Activated naive CD4-positive, alpha-beta T cell treated with anti-CD3 and anti-CD28 coated beads for 36 hours (primary cell): ENCODE results near the gene DPM2. TPM values are rescaled to one million over a fixed set of nuclear protein-coding genes. Genes with fewer than 3 reads are reported as not detected.
A peak's percentile ranks its signal among the peaks of the same experiment; 100 is the strongest.

Source experiments
- CTCF ChIA-PET: fragments of 350-600 bp; sonication (Branson Sonifier 250); formaldehyde crosslinking; loops from one replicate; lab custom pipeline; 2021; ENCODE audit warnings: antibody characterized with exemption; lab: Charles Lee
- DNase-seq: peaks from one replicate; pipeline ENCODE4 v3.0.0-alpha.2; 2020
- H3K27ac Mint-ChIP-seq: one replicate; pipeline ENCODE4 v1.8.0; 2021; ENCODE audit warnings: mild to moderate bottlenecking, mixed read lengths
- H3K27me3 Mint-ChIP-seq: one replicate; pipeline ENCODE4 v1.8.0; 2021; ENCODE audit warnings: low read depth, mixed read lengths
- H3K36me3 Mint-ChIP-seq: one replicate; pipeline ENCODE4 v1.8.0; 2021; ENCODE audit warnings: low read depth, mixed read lengths
- H3K4me1 Mint-ChIP-seq: one replicate; pipeline ENCODE4 v1.8.0; 2021; ENCODE audit warnings: low read depth, mixed read lengths
- H3K4me3 Mint-ChIP-seq: one replicate; pipeline ENCODE4 v1.8.0; 2021; ENCODE audit warnings: mild to moderate bottlenecking, moderate library complexity, mixed read lengths
- H3K9me3 Mint-ChIP-seq: one replicate; pipeline ENCODE4 v1.8.0; 2021; ENCODE audit warnings: mixed read lengths
- intact Hi-C: fragments of 100-400 bp; cut with micrococcal nuclease; formaldehyde crosslinking; loops from one replicate; pipeline ENCODE4 v1.15.1; 2023
- total RNA-seq, 2 experiments: library from RNA; stranded (reverse); gene quantifications; one replicate each; pipeline ENCODE4 v1.2.3, GENCODE V29; 2021

The DPM2 gene
- total RNA-seq, 2 experiments from 2014 or later: 41.6 to 43.4 TPM

DNA sequence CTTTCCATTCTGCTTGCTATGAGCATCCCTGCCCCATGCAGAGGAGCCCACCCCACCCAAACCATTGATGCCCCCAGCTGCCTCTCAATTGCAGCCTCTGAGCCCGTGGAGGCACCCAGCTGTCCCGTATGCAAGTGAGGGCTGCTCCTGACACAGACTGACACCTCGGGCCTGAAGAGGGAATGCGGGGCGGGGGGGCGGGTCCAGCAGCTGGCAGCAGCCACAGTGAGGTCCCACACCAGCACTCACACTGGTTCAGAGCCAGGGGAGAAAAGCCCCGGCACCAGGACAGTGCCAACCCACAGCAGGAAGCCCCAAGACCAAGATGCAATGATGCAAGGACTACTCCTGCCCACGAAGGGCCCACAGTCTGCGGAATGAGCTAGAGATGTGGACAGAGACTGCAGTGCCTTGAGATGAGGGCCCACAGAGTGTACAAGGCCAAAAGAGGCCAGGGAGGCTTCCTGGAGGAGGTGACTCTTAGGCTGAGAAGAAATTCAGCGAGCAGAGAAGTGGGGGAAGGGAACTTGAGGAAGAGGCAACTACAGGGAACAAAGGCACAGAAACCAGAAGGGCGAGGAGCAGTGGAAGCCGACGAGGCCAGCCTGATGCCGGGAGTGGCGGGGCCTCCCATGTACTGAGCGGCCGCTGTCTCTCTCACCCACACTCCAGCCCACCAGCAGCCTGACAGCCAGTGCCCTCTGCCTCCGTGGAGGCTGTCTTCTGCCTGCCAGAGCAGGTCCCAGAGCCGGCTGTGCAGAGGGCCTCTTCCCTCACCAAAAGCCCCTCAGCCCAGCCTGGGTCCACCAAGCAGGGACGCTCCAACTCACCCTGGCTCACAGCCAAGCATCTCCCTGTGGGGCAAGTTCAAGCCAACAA, 33.9 kb upstream of the DPM2 start:
- CTCF ChIA-PET: interaction anchor here (1.1 to 15.2 kb wide), 6 partner anchors 14 to 62 kb away, joined by 3 to 142 read pairs (median 8); no protein-coding TSS in a partner anchor
- DNase-seq: peak; percentile 48
- H3K4me3 Mint-ChIP-seq: peak overlapping the region; percentile 94
- no peaks in the 10 kb centered on the region for H3K9me3 Mint-ChIP-seq
- H3K36me3 Mint-ChIP-seq: peaks cover 22% of the 10 kb centered on the region
- intact Hi-C loops: loop anchor here (2.0 kb wide), 2 partner anchors 35 to 305 kb away; partner anchors contain the start of genes GOLGA2 and SWI5
- H3K27ac Mint-ChIP-seq: peak overlapping the region; percentile 99
- peaks cover 96% of the 10 kb centered on the region for H3K4me1 Mint-ChIP-seq
- H3K27me3 Mint-ChIP-seq: no peaks in the 10 kb centered on the region

DNA sequence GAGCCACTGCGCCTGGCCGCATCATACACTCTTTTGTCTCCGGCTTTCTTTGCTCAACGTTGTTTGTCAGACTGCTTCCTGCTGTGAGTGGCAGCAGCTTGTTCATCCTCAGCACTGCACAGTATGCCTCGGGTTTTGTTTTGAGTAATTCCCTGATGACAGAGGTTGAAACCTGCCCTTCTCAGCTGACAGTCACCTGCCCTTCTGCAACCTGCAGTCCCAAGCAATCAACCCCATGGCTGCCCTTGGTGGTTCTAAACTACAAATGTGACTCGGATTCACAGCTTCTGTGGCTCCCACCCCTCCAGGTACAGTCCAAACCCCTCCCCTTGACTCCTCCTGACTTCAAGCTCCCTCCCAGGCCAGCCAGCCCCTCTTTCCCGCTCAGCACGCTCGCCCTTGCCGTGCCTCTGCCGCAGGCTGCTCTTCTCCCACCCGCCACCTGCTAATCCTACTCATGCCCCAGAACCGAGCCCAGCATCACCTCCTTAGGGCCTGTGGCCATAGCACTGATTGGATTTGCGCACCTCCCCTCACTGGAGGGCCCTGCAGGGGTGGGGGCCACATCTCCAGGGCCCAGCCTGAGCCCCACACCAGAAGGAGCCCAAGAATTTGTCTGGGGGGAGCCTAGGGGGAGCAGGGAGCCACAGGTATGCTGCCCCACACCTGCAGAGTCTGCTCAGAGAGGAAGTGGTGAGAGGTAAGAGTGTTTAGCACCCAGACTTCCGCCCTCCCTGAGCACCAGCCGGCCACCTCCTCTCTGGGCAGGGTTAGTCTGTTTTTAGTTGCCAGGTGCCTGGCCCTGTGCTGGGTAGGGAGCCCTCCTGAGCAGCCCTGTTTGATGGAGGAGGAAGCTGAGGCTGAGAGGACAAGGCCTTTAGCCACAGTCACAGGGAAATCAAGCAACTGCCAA, 33.0 kb upstream of the DPM2 start:
- peak overlapping the region; percentile 72 for H3K4me3 Mint-ChIP-seq
- no peaks in the 10 kb centered on the region for H3K9me3 Mint-ChIP-seq
- H3K27ac Mint-ChIP-seq: peak overlapping the region; percentile 99
- peak; percentile 93 for DNase-seq
- CTCF ChIA-PET: interaction anchor here (1.0 to 15.2 kb wide), 8 partner anchors 9 to 63 kb away, joined by 3 to 142 read pairs (median 6); no protein-coding TSS in a partner anchor
- intact Hi-C loops: loop anchor here (1.0 to 2.0 kb wide), 7 partner anchors 11 to 306 kb away; partner anchors contain the start of genes GOLGA2 and SWI5
- peaks cover 96% of the 10 kb centered on the region for H3K4me1 Mint-ChIP-seq
- no peaks in the 10 kb centered on the region for H3K27me3 Mint-ChIP-seq
- peaks cover 16% of the 10 kb centered on the region for H3K36me3 Mint-ChIP-seq

DNA sequence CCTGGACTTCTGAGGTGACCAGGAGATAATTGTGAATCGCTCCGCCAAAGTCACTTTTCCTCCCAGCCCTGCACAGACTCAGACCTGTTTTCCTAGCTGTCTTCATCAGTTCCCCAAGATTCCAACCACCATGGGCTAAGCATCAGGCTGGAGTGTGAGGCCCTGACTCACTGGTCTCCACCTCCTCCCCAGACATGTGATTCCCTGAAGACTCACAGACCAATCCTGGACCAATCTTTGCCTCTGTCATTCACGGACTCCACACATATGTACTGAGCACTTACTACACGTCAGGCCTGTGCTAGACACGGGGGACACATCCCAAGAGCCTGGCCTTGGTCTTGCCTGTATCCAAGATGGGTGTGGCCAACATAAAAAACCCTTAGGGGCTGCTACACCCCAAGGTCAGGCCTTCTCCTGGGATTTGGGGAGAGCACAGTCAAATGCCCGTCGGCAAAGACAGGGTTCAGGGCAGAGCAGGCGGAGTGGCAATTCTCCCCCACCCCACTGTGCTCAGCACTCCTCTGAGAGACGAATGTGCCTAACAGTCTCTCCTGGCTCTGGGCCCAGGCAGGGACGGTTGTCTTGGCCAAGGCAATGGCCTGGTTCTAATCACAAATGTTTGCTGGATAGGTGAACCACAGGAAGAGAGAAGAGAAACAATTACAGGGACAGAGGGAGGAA, 31.2 kb upstream of the DPM2 start:
- H3K36me3 Mint-ChIP-seq: peaks cover 16% of the 10 kb centered on the region
- H3K4me3 Mint-ChIP-seq: peak overlapping the region; percentile 72
- peaks cover 96% of the 10 kb centered on the region for H3K4me1 Mint-ChIP-seq
- no peaks in the 10 kb centered on the region for H3K9me3 Mint-ChIP-seq
- CTCF ChIA-PET: interaction anchor here (2.9 to 15.2 kb wide), 2 partner anchors 58 to 65 kb away, joined by 8 to 142 read pairs; no protein-coding TSS in a partner anchor
- intact Hi-C loops: no loop called here
- H3K27me3 Mint-ChIP-seq: no peaks in the 10 kb centered on the region
- peak overlapping the region; percentile 99 for H3K27ac Mint-ChIP-seq
- peak; percentile 68 for DNase-seq

DNA sequence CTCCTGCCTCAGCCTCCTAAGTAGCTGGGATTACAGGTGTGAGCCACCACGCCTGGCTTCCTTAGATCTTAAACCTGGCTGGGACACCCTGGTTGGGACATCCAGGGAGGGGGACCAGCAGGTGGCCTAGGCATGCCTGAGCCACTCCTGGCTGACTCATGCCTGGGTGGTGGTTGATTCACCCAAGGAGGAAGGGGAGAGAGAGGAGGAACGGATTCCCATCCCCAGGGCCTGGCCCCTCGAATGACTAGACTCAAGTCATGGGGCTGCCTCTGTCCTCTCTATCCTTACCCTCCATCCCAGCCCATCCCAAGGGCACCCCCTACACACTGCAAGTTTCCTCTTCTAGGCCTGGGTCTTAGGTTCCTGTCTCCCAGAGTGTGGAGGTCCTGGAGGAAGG, 30.4 kb upstream of the DPM2 start:
- peaks cover 20% of the 10 kb centered on the region for H3K36me3 Mint-ChIP-seq
- peak overlapping the region; percentile 72 for H3K4me3 Mint-ChIP-seq
- DNase-seq: peak; percentile 83
- no peaks in the 10 kb centered on the region for H3K27me3 Mint-ChIP-seq
- CTCF ChIA-PET: interaction anchor here (1.5 kb wide), 1 partner anchor 26 kb away, joined by 5 read pairs; no protein-coding TSS in a partner anchor
- intact Hi-C loops: no loop called here
- no peaks in the 10 kb centered on the region for H3K9me3 Mint-ChIP-seq
- H3K27ac Mint-ChIP-seq: peak overlapping the region; percentile 99
- peaks cover 97% of the 10 kb centered on the region for H3K4me1 Mint-ChIP-seq

DNA sequence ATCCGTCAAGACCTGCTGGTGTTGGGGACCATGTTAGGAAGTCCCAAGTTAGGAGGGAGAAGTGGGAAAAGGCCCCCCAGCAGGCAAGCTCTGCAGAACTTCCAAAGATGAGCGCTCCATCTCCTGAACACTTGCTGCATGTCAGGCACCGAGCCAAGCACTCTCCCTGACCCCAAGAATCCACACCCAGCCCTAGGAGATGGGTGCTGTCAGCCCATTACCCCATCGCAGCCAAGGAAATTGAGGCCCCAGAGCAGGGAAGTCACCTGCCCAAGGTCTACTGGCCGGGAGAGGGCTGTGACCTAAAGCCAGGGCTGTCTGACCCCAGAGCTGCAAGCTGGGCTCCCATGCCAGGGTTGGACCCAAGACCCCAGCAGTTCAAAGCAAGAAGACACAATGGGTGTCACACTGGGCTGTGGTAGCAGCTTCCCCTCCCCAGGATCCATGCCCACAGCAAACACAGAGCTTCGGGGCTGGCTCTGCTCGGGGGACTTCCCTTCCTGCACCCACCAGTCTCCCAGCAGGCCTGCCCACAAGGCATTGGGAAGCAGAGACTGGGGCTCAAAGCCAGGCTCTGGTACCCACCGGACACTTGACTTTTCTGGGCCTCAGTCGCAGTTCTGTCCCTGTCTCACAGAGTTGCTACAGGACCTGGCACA, 29.6 kb upstream of the DPM2 start:
- no peak for DNase-seq
- H3K36me3 Mint-ChIP-seq: peaks cover 18% of the 10 kb centered on the region
- H3K27me3 Mint-ChIP-seq: no peaks in the 10 kb centered on the region
- intact Hi-C loops: no loop called here
- peak overlapping the region; percentile 99 for H3K27ac Mint-ChIP-seq
- CTCF ChIA-PET: interaction anchor here (0.7 to 1.8 kb wide), 3 partner anchors 14 to 67 kb away, joined by 3 to 9 read pairs (median 5); no protein-coding TSS in a partner anchor
- no peaks in the 10 kb centered on the region for H3K9me3 Mint-ChIP-seq
- H3K4me3 Mint-ChIP-seq: peak overlapping the region; percentile 35
- peaks cover 97% of the 10 kb centered on the region for H3K4me1 Mint-ChIP-seq

DNA sequence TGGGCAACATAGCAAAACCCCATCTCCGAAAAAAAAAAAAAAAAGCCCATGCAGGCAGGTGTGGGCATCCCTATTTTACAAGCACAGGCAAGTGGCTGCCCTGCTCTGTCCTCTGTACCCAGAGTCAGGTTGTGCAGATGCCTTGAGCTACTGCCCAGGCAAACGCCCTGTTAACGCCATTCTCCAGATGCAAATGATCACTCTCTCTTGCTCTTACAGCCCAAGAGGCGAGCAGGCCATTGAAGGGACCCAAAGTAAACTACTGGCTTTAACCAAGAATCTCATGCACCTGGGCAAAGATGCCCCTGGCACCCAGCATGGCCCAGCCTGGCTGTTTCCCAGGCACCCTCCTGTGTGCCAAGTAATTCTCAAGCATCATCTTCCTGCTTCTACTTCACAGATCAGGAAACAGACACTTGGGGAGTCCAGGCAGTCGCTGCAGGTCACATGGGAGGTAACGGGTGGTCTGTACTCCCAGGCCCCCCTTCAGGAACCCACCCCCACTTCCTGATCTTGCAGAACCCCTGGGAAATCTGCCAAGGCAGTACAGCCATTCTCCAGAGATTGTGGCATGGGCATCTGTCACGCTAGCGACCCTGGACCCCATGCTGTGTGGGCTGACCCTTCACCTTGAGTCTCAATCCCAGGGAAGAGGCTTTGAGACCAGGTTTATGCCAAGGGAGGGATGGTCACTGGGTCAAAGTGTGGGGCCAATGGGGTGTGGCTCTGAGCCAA, 28.9 kb upstream of the DPM2 start:
- no peak for DNase-seq
- H3K27ac Mint-ChIP-seq: peak overlapping the region; percentile 99
- H3K9me3 Mint-ChIP-seq: no peaks in the 10 kb centered on the region
- peak overlapping the region; percentile 84 for H3K4me3 Mint-ChIP-seq
- CTCF ChIA-PET: interaction anchor here (0.7 to 3.7 kb wide), 6 partner anchors 8 to 68 kb away, joined by 3 to 22 read pairs (median 6); no protein-coding TSS in a partner anchor
- peaks cover 97% of the 10 kb centered on the region for H3K4me1 Mint-ChIP-seq
- intact Hi-C loops: no loop called here
- H3K27me3 Mint-ChIP-seq: no peaks in the 10 kb centered on the region
- peaks cover 23% of the 10 kb centered on the region for H3K36me3 Mint-ChIP-seq

DNA sequence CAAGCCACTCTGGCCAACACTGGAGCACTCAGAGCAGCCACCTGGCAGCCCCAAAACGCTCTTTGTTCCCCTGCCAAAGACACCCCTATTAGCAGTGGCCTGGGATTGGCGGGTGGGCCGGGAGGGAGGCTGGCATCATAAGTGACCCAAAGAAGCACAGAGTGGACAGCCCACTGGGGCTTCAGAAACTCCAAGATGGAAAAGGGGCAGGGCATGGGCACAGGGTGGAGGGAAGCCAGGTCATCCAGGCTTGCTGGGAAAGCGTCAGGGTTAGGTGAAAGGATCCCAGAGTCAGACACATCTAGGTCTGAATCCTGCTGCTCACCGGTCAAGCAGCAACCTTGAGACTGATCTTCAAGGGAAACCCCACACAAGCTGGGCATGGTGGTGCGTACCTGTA, 28.3 kb upstream of the DPM2 start:
- H3K27ac Mint-ChIP-seq: peak overlapping the region; percentile 99
- no peak for DNase-seq
- CTCF ChIA-PET: interaction anchor here (1.6 to 3.7 kb wide), 4 partner anchors 9 to 69 kb away, joined by 5 to 22 read pairs (median 8); no protein-coding TSS in a partner anchor
- H3K4me3 Mint-ChIP-seq: peak overlapping the region; percentile 84
- peaks cover 28% of the 10 kb centered on the region for H3K36me3 Mint-ChIP-seq
- H3K27me3 Mint-ChIP-seq: no peaks in the 10 kb centered on the region
- H3K9me3 Mint-ChIP-seq: no peaks in the 10 kb centered on the region
- intact Hi-C loops: no loop called here
- H3K4me1 Mint-ChIP-seq: peaks cover 98% of the 10 kb centered on the region

DNA sequence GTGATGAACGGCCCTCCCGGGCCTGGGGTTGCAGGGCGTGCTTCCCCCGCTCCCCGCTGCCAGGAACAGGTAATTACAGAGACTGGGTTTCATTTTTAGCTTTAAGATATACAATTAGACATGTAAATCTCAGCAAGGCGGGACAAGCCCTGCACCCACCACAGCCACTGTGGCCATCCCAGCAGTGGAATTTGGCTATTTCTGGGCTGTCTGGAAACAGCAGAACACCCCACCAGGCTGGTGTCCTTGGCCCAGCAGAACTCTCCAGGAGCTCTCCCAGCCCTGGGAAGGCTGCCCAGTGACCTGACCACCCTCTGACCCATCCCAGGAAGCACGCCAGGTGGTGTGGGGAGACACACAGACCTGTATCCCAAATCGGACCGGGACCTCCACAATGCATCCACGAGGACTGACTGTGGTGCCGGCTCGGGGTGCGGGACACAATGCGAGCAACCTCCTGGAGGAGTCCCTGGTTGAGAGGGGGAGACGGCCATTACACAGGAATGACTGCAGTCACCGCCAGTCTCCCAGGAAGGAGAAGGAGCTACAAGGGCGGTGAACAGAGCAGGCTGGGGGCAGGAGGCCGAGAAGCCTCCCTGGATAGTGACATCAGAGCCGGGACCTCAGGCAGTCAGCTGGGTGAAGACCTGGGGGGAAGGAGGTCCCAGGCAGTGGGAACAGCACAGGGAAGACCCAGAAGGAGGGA, 25.9 kb upstream of the DPM2 start:
- intact Hi-C loops: no loop called here
- CTCF ChIA-PET: interaction anchor here (0.6 to 3.7 kb wide), 8 partner anchors 8 to 71 kb away, joined by 3 to 22 read pairs (median 5); no protein-coding TSS in a partner anchor
- DNase-seq: peak; percentile 72

DNA sequence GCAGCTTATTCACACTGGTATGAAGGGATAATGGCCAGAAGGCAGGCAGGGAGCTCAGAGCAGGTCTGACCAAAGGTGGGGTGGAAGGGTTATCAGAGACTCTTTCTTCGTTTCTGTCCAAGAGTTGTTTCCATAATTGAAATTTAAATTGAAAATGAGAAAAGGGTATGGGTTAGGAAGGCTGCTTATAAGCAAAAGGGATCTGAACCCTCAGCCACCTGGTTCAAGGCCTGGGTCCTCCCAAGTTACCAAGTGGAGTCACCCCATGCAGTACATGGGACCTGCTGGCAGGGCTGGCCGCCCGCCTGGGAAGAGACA, 25.3 kb upstream of the DPM2 start:
- intact Hi-C loops: no loop called here
- DNase-seq: no peak
- H3K36me3 Mint-ChIP-seq: peaks cover 29% of the 10 kb centered on the region
- H3K9me3 Mint-ChIP-seq: no peaks in the 10 kb centered on the region
- H3K4me1 Mint-ChIP-seq: peaks cover 98% of the 10 kb centered on the region
- CTCF ChIA-PET: interaction anchor here (1.4 to 3.7 kb wide), 6 partner anchors 8 to 72 kb away, joined by 4 to 22 read pairs (median 7); no protein-coding TSS in a partner anchor
- H3K27ac Mint-ChIP-seq: peak overlapping the region; percentile 99
- no peaks in the 10 kb centered on the region for H3K27me3 Mint-ChIP-seq
- peak overlapping the region; percentile 84 for H3K4me3 Mint-ChIP-seq

More for the DNA sequence above, 25.9 kb upstream of the DPM2 start:
- Mint-ChIP-seq H3K4me3 (peak overlapping the region; percentile 84), H3K4me1 (peaks cover 98% of the 10 kb centered on the region), H3K27me3 (no peaks in the 10 kb centered on the region), H3K9me3 (no peaks in the 10 kb centered on the region), H3K36me3 (peaks cover 29% of the 10 kb centered on the region), H3K27ac (peak overlapping the region; percentile 99)

DNA sequence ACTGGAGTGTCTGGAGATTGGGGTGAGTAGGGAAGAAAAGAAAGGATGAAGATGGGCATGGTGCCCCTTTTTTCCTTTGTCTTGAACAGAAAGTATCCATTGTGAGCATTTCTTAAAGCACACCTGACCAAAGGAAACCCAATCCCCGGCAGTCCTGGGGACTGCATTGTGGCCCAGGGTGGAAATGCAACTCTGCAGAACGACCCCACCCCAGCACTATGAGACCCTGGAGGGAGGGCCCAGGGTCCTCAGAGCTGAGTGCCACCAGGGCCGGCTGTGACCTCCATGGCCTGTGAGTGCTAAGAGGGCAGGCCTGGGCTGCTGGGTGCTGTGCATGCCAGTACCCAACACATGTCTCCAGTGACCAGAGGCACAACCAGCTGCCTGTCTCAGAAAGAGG, 24.6 kb upstream of the DPM2 start:
- peak overlapping the region; percentile 99 for H3K27ac Mint-ChIP-seq
- intact Hi-C loops: no loop called here
- CTCF ChIA-PET: interaction anchor here (1.4 to 8.9 kb wide), 7 partner anchors 8 to 72 kb away, joined by 4 to 120 read pairs (median 8); no protein-coding TSS in a partner anchor
- H3K4me1 Mint-ChIP-seq: peaks cover 97% of the 10 kb centered on the region
- H3K27me3 Mint-ChIP-seq: no peaks in the 10 kb centered on the region
- DNase-seq: no peak
- H3K36me3 Mint-ChIP-seq: peaks cover 32% of the 10 kb centered on the region
- no peak overlapping the region for H3K4me3 Mint-ChIP-seq
- H3K9me3 Mint-ChIP-seq: no peaks in the 10 kb centered on the region
